HG03039 (cell line): ENCODE results near the gene KDM1B.

Experiments used
- ATAC-seq: cut with Tn5 transposase; IDR thresholded peaks from one replicate; pipeline ENCODE4 v1.9.1; 2021; ENCODE audit warnings: mild to moderate bottlenecking, moderate library complexity; ENCODE audit not compliant: unreplicated experiment

Gene KDM1B

DNA sequence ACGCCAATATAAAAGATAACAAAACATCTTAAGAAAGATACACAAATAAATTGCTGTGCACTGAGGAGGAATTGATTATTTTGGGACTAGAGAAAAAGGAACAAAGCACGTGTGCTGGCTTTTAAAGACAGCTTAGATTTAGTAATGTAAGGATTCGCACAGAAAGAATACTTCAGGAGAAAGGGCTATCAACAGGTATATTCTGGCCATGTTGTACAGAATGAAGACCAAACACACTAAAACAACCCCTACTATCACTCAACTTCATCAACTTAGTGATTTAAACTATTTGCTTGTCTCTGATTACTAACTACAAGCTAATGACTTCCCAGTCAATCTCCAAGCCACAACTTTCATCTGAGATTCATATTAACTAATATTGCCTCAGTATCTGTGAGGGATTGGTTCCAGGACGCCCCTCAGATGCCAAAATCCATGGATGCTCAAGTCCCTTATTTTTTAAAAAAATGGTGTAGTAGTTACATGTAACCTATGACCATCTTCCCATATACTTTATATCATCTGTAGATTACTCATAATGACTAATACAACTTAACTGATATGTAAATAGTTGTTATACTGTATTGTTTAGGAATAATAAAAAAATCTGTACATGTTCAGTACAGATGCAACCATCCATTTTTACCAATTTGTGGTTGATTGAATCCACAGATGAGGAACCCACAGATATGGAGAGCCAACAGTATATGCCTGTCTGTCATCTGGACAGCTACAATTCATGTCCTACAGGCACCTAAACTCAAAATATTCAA, 104.6 kb downstream of the KDM1B start:
- no peak for ATAC-seq

DNA sequence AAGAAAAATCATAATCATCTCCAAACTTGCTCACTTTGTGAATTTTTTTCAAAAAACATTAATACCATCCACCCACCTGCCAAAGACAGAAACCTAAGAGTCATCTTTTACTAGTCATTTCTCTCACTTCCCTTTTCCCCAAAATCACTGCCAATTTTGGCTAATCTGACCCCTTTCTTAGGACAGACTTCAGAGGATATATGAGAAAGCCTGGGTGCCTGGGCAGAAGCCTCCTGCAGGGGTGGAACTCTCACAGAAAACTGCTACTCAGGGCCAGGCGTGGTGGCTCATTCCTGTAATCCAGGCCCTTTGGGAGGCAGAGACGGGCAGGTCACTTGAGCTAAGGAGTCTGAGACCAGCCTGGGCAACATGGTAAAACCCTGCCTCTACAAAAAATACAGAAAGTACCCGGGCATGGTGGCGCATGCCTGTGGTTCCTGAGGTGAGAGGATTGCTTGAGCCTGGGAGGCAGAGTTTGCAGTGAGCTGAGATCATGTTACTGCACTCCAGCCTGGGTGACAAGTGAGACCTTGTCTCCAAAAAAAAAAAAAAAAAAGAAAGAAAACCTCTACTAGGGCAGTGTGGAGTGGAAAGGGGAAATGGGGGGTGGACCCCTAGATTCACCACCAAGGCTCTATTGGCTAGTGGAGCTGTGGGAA, 105.4 kb downstream of the KDM1B start:
- peak; percentile 34 for ATAC-seq

DNA sequence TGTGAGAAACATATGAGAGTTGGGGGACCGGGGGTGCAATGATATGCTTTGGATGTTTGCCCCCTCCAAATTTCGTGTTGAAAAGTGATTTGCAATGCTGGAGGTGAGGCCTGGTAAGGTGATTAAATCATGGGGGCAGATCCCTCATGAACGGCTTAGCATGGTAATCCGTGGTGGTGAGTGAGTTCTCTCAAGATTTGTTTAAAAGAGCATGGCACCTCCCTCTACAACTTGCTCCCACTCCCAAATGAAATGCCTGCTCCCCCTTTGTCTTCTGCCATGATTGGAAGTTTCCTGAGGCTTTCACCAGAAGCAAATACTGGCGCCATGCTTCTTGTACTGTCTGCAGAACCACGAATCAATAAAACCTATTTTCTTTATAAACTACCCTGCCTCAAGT, 106.7 kb downstream of the KDM1B start:
- ATAC-seq, result no peak

DNA sequence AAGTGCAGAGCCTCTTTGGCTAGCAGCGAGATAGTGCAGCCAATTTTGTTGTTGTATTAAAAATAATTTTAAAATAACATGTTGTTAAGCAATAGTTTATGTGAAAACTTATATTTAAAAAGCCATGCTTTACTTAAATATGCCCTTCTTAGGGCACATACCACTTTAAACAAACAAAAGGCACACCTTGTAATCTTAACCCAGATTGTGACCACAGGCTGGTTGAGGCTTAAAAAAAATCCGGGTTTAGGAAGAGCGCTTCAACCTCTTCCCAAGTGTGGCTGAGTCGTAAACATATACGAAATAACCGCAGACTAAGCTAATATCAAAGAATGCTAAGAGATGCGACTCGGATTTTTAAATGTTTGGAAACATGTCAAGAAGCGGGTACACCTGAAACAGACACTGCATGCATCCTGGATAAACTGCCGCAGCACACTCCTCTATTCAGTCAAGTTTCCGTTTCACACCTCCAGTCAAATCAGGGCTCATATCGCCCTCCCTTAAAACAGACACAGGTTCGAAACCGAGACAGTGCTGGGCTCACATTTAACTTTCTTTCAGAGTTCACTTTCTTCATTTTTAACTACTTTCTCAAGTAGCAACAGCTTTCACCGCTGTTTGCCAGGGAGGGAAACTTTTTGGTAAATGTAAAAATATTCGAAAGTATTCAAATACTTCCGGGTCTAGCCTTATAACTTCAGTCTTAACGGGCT, 107.6 kb downstream of the KDM1B start:
- peak; percentile 55 for ATAC-seq

DNA sequence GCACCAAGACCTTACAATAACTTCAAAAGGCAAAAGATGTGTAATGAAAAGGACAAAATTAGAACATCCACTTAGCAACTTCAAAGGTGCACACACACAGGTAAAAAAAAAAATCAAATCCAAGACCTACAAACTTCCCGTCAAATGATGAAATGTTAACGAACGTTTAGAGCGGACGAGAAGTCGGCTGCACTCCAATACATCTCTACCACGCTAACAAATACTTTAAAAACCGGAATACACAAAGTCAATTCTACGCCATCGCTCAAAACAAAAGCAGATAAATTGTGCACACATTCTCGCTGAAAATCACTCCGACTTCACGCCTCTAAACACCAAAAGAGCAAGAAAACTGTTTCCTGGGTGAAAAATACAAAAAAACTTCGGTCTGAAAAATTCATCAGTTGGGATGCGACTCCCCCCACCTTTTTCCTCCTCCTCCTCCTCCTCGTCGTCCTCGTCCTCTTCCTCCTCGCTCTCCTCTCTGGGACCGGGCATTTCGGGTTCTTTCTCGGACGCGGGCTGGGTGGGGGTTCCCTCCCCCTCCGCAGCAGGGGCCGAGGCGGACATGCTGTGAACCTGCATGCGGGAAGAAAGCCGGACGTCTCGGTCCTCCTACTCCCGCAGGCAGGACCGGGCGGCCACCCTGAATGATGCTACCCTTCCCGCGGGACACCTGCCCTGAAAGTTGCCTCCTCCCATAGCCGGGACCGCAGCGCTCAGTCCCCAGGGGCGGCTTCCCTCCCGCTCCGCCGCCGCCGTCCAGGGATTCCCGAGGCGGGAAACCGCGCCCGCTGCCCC, 108.4 kb downstream of the KDM1B start:
- no peak for ATAC-seq

DNA sequence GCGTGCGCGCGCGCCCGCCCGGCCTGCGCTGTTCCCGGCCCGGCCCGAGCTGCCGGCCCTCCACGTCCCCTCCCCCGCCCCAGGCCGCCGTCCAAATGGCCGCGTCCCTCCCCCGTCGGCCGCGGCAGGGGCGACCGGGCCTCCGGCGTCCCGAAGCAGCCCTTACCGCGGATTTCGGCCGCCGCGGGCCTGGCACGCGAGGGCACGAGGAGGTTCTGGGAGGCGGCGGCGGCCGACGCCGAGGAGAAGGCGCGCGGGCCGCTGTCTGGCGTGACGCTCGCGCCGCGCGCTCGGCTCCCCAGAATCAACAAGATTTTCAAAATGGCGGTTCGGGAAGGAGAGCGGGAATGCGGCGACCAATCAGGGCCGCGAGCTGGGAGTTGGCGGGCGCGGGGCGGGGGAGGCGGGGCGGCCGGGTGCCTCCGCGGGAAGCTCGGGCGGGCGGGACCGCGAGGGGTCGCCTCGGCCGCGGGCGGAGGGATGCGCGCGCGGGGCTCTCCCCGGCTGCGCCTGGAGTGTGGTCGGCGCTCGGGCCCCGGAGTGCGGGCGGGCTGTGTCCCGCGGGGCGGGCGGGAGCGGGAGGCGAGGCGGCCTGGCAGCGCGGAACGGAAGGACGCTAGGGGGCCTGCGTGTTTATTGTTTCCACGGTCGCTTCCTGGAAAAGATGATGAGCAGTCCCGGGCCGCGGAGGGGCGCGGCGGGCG, 109.1 kb downstream of the KDM1B start, which contains the start of gene DEK:
Gene DEK (minus strand): TSS at position 312 of the 704 bp plus-strand sequence. CDS start 543 bp downstream, outside the sequence.
- peak; percentile 38 for ATAC-seq

DNA sequence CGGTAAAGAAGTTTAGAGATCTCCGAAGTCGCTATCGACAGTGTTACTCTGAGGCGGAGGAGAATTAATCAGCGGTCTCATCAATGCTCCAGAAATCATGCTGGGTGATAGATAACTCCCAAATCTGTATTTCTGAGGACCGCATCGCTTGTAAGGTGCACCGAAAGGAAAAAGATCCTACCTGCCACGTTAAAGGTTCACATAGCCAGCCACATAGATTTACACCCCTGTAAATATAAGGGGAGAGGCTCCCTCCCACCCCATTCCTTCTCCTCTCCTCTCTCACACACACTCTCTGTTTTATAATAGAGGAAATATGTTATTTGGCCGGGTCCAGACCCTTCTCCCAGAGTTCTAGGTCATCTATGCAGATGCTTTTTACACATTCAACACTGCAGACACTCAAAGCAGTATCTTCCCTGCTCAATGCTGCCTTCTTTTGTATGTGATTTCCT, 109.7 kb downstream of the KDM1B start:
- ATAC-seq, result no peak

DNA sequence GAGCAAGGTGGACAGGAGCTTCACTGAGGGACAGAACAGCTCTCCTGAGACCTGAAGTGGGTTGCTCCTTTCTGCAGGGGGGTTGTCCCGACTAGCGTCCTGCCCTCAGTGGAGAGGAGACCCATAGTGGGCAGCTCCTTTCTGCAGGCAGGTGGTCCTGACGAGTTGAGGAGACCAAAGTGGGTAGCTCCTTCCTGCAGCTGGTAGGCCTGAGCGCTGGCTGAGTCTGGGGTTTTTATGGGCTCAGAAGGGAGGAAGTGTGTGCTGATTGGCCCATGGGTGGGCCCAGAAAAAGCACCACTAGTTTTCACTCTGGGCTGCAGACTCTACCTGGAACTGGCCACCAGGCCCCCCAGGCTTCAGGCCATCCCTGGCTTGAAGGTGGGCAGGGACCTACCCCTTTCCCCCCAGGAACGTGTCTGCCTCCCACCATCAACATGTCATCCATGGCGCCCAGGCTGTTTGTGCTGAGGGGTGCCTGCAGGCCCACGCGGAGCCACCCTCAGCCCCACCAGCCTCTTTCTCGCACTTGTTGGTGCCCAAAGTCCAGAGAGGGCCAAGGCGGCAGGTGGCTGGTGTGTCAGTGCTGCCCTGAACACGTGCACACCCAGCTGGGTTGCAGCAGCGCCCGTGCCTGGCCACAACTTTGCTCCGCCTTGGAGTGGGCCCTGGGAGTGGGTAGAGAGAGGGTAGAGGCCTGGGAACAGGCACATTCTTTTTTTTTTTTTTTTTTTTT, 110.7 kb downstream of the KDM1B start:
- ATAC-seq, result no peak

DNA sequence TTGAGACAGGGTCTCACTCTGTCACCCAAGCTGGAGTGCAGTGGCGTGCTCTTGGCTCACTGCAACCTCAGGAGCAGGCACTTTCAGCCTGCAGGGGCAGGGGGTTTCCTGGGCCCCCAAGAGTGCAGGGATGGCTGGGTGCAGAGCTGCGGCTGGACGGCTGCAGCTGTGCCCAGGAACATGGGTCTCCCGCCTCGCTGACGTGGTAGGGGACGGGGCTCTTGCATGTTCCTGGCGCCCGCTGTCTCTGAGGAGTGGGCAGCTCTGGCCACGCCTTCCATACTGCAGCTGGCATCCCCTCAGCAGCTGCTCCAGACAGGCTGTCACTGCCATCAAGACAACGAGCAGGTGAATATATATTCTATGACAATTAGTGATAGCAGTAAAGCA, 111.3 kb downstream of the KDM1B start:
- ATAC-seq, result no peak

DNA sequence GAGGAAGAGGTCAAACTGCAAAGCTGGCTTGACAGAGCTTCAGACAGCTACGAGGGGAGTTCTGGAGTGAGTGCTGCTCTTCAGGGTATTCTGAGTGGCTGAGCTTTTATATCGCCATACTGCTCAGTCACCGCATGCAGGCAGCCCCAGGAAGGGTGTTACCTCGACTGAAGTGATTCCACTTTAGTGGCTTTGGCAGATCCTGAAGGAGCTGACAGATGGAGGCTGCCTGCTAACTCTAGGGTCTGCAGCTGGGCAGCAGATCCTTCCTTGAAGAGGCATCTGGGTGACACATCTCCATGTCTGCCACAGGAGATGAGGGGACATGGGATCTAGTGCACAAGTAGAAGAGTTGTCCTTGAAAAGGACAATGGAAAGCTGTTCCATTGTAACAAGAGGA, 112.8 kb downstream of the KDM1B start:
- no peak for ATAC-seq

DNA sequence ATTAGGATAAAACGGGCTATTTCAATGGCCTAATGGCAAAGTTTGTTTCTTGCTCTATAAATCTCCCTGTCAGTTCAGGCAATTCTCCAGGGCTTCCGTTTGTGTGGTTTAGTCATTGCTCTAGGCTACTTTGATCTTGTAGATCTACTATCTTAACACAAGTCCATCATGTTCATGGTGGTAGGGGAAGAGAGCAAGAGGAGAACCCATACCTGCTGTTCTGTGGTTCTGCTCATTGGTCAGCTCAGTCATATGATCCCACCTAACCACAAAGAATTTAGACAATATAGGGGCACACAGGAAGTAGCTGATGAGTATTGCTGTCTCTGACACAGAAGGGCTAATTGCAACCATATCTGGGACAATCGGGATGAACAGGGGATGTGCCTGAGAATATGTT, 114.0 kb downstream of the KDM1B start:
- ATAC-seq, result no peak

DNA sequence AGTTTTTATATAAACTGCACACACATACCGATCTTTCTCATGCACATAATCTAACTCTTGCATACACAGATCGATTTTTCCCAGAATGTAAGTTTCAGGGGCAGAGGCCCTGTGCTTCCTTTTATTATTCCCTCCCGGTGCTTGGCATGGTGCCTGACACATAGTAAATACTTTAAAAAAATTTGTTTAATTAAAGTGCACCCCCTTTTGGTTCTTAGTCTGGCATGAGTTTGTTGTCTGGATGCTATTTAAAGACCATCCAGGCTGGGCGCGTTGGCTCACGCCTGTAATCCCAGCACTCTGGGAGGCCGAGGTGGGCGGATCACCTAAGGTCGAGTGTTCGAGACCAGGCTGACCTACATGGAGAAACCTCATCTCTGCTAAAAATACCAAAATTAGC, 114.5 kb downstream of the KDM1B start:
- ATAC-seq, result no peak

DNA sequence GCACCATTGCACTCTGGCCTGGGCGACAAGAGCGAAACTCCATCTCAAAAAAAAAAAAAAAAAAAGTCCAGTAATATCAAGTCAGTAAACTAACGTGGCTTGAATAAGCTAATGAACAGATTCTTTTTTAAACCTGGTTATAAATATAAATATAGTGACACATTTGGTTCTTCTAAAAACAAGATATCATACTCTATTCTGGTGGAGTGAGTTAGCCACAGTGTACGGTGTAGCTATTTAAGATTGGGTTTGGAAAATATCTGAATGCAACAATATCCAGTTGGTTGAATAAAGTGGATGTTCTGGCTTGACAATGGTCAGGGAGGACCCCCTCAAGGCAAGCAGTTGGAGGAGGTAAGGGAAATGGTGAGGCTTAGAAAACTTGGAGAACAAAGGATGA, 115.0 kb downstream of the KDM1B start:
- no peak for ATAC-seq
